ENCODE results near the gene LIMK2.
A peak's percentile ranks its signal among the peaks of the same experiment; 100 is the strongest.
"Not testable (repeated sequence)": the region's sequence is repeated elsewhere in the genome, so short reads cannot be mapped to it uniquely, and the experiment has no call there.

Gene LIMK2

DNA sequence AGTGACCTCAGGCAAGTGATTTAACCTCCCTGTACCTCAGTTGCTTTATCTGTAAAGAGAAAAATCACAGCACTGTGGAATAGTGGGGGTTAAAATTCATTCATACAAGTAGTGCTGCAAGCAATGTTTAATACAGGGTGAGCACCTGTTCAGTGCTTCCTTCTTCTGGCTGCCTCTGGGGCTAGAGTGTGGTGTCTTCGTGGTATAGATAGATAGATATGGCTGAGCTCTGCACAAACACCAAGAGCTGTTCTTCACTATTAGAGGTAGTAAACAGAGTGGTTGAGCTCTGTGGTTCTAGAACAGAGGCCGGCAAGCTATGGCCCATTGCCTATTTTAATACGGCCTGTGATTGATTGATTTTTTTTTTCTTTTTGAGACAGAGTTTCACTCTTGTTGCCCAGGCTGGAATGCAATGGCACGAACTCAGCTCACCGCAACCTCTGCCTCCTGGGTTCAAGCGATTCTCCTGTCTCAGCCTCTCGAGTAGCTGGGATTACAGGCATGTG, 32.9 kb downstream of the LIMK2 start:
- DNase-seq = no peak

DNA sequence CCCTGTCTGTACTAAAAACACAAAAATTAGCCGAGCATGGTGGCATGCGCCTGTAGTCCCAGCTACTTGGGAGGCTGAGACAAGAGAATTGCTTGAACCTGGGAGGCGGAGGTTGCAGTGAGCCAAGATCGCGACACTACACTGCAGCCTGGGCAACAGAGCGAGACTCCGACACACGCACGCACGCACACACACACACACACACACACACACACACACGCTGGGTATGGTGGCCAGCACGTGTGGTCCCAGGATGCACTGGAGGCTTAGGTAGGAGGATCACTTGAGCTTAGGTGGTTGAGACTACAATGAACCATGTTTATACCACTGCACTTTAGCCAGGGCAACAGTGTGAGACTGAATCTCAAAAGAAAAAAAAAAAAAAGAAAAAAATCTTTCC, 33.9 kb downstream of the LIMK2 start:
- DNase-seq = not testable (repeated sequence)

DNA sequence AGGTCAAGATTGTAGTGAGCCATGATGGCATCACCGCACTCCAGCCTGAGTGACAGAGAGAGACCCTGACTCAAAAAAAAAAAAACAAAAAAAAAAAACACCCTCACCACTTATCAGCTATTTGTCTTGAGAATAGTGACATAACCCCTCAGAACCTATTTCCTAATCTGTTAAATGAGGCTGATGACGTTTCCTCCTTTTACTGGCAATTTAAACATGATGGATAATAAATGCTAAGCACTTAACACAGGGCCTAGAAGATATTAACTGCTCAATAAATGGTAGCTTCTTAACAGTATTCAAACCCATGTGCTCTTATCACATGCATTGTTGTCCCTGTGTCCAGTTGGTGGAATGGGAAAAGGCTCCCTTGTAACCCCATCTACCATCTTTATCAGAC, 34.6 kb downstream of the LIMK2 start:
- no peak for DNase-seq

DNA sequence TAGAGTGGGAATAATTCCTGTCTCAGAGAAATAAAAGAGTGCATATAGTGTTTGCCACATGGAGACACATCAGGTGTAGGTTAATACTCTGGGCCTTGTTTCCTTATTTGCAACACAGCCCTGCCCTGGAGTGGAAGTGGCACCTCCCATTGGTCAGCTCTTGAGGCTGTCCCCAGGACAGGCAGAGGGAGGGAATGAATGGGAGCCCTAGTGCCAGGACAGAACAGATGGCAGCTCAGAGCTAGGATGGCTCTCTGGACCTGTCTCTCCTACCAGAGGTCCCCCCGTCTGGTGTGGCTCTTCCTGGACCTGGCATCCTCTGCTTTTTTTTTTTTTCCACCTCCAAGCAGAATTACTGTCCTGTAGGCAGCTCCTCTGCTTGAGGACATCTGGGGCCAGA, 35.6 kb downstream of the LIMK2 start:
- DNase-seq = no peak

DNA sequence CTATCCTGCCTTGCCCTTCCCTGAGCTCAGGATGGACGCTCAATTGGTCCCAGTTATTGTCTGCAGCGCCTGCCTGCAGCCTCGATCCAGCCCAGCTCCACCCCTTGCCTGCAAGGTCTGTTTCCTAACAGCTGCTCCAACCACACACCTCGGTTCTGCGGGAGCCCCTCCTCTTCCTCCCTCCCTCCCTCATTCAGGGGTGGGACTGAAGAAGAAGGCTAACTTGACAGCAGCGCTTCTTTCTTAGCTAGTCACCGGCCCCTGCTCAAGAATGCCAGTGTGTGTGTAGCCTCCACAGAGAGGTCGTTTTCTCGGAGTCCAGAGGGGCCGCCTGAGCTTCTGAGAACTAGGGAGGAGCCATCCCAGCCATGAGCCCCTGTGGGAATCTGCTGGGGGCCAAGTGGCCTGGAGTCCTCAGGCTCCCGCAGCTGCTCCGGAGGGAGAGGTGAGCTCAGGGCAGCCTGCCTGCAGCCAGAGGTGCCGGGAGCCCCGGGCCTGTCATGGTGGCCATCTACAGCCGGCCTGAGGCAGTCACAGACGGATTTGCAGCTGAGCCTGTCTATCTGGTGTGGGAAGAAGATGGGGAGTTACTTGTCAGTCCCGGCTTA, 36.1 kb downstream of the LIMK2 start:
- DNase-seq = peak; percentile 43

DNA sequence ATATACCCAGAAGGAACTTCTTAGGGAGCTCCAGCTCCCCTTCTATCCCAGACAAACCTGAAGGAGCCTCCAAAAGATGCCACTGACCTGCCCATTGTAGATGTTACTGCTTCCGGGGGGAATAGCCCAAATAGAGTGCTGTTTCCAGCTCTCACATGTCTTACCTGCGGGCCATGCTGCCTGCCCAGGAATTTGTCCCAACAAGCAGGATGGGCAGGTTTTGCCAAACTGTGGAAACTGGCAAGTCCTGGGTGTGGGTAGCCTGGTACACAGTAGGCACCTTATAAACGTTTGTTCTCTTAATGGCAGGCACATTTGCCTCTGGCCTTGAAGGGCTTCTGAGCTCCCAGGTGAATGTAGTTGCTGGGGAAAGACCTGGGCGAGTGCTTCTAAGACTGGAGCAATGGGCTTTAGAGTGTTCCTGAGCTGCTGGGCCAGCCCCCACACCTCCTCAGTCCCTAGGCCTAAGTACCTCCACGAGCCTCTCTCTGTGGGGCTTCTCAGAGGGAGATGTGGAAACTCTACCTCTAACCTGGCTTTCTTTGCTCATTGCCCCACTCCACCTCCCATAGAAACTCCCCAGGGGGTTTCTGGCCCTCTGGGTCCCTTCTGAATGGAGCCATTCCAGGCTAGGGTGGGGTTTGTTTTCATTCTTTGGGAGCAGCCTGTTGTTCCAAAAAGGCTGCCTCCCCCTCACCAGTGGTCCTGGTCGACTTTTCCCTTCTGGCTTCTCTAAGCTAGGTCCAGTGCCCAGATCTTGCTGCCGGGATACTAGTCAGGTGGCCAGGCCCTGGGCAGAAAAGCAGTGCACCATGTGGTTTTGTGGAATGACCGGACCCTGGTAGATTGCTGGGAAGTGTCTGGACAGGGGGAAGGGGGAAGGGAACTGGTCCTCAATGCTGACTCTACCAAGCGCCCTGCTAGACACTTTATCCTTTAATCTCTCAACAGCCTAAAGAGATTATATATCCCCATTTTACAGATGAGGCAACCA, 37.2 kb downstream of the LIMK2 start:
- DNase-seq = no peak

DNA sequence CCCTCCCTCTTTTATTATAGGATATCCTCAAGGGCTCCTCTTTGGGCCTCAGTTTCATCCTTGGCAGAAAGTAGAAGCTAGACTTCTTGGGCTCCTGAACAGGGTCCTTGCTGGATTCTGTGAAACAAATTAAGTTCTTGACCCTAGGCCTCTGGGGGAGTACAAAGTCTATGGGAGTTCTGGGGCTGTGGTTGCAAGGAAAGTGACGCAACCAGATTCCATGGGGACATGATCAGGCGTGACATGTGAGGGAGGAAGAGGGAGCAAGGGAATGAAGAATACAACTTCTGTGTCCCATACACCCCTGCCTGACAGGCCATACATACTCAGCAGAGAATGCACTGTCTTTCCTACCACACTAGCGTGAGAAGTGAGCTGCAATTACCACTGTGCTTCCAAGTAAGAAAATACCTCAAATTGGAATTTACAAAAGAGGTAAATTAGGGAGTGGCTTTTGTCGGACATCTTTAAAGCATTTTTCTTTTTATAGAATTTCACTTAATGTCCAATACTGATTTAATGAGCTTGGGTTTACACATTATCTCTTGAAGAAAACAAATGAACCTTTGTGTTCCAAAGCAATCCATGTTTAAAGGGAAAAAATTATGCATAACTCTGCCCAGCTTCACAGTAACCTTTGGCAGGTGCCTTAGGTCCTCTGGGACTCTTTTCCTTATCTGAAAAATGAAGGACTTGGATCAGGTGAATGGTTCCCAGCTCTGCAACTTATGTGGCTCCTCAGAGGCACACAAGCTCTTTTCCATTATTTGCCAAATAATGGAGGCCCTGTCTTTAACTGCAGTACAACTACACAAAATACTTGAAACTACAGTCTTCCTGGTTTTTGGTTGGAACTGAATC, 38.9 kb downstream of the LIMK2 start:
- DNase-seq = no peak

DNA sequence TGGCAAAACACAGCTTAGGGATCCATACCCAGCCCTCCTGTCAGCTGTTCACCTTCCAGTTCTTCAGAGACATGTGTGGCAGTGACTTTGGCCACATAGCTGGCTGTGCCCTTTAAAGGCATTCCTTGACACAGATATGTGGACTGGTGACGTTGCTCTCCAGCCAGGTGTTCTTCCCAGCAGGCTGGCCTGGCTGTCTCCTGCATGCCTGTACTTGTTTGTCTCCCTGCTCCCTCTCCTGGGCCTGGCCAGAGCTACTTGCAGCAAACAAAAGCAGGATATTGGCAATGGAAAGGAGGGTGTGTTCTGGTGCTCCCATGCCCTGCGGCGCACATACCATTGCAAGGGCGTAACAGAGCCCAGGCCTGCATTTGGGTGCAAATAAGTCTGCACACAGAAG, 41.9 kb downstream of the LIMK2 start:
- no peak for DNase-seq

DNA sequence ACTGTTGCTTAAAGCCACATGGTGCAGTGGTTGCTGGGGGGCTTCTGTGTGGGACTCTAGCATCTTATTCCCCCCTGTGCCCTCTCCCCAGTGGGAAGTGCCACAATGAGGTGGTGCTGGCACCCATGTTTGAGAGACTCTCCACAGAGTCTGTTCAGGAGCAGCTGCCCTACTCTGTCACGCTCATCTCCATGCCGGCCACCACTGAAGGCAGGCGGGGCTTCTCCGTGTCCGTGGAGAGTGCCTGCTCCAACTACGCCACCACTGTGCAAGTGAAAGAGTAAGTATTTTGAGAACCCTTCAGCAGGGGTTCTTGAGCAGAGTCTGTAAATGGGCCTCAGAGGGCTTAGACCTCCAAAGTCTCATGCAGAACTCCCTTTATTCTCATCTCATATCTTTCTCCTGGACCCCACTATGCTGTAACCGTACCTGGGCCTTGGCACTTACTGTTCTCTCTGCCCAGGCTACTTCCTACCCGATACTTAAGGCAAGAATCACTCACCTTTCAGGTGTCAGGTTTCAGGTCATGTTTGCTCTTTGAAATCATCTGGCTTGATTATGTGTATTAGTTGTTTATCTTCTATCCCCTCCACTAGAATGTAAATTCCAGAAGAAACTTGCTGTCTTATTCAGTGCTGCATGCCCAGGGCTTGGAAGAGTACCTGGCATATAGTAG, 47.8 kb downstream of the LIMK2 start:
- no peak for DNase-seq

DNA sequence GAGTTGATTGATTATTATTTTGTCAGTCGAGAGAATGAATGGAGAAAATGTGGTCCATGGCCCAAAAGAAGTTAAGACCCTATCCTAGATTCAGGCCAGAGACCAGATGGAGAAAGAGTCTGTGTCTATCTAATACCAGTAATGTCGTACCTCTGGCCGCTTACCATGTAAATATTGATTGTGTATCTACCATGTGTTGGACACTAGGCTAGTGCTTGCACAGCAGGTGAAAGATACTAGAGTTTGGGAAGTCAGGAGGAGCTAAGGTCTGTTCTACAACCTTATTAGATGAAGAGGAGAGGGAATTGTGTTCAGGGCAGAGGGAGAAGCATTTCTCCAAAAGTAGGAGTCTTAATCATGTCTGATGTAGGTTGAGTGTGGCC, 48.4 kb downstream of the LIMK2 start:
- no peak for DNase-seq

DNA sequence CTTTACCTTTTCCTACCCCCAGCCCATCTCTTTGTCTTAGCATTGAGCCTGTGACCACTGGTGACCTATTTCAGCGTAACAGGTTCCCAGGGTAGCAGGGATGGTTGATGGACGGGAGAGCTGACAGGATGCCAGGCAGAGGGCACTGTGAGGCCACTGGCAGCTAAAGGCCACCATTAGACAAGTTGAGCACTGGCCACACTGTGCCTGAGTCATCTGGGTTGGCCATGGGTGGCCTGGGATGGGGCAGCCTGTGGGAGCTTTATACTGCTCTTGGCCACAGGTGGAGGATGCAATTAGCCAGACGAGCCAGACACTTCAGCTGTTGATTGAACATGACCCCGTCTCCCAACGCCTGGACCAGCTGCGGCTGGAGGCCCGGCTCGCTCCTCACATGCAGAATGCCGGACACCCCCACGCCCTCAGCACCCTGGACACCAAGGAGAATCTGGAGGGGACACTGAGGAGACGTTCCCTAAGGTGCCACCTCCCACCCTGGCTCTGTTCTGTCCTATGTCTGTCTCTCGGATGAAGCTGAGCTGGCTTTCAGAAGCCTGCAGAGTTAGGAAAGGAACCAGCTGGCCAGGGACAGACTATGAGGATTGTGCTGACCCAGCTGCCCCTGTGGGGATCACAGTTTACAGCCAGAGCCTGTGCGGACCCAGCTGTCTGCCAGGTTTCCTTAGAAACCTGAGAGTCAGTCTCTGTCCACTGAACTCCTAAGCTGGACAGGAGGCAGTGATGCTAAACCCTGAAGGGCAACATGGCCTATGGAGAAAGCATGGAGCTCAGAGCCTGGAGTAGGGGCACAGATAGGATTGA, 50.4 kb downstream of the LIMK2 start:
- no peak for DNase-seq

DNA sequence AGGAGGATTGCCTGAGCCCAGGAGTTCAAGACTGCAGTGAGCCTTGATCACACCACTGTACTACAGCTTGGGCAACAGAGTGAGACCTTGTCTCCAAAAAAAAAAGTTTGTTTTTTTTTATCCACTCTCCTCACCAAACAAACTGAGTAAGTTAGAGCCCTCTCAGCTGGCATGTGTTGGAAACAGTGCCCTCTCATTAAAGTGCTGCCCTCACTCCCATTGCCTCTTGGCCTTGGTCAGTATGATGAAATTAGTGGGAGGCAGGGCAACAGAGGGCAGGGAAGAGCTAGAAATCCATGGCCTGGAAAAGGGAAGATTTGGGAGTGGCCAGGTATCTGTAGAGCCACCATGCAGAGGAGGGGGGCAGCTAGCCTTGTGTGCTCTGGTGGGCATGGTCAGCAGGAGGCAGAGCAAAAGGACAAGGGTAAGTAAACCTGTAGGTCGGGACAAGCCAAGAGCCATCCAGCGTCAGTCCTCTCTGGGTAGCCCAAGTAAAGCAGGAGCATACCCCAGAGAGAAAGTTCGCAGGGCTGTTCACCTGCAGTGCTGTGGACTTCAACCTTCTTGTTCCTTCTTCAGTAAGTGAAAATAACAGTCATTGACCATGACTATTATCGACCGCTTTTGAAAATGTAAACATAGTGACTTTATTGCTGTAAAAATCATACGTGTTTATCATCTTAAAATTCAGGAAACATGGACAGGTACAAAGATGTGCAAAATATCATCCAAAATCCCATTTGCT, 52.0 kb downstream of the LIMK2 start:
- DNase-seq = no peak

DNA sequence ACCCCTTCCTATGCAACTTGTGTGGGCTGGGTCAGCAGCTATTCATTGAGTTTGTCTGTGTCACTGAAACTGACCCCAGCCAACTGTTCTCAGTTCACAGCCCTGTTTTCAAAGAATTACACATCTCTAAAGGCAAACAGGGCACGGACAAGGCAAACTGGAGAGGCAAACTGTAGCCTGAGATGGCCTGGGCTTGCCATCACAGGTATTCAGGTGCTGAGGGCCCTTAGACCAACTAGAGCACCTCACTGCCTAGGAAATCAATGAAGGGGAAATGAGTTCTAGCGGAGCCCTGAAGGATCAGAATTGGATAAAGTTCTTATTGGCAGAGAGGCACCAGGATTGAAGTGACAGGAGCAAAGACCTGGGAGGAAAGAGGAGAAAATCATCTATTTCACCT, 56.2 kb downstream of the LIMK2 start:
- DNase-seq = no peak

DNA sequence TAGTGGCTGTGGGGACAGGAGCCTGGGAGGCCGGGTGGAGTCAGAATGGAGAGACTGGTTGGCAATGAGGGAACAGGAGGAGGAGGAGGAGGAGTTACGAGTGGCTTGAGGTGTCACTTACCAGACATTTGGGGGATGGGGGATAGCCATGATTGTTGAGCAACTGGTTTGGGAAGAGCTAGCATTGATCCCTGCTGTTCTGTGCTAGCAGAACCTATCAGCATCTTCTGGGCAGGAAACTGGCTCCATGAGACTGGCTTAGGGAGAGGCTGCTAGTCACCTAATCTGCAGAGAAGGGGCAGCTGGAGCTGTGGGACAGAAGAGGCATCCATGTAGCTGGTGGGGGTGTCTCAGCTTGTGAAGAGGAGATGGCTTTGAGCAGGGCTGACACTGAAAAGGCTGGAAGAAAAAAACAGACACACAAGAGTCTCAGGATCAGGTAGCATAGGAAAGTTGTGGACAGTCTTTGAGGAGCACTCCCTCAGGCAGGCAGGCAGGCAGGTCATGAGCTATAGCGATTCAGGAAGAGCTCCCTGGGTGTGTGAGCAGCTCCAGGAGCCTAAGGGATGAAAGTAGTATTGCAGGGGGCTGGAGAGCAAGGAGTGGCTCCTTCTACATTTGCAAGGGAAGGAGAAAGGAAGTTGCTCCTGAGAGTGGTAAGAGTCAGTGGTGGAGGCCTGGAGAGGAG, 57.9 kb downstream of the LIMK2 start:
- DNase-seq = no peak

DNA sequence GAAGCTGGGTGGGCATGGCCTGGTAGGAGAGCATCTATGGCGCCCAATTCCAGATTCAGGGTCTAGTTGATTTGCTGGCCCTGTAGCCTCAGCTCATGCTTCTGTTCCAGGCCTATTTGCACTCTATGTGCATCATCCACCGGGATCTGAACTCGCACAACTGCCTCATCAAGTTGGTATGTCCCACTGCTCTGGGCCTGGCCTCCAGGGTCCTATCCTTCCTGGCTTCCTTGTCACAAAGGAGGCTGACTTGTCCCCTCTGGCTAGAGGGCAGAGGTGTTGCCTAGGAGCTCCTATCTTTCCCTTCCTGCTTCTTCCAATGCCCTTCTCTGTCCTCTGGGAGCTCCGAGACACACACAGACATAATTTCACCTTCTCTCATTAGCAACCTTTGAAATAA, 58.9 kb downstream of the LIMK2 start:
- no peak for DNase-seq

DNA sequence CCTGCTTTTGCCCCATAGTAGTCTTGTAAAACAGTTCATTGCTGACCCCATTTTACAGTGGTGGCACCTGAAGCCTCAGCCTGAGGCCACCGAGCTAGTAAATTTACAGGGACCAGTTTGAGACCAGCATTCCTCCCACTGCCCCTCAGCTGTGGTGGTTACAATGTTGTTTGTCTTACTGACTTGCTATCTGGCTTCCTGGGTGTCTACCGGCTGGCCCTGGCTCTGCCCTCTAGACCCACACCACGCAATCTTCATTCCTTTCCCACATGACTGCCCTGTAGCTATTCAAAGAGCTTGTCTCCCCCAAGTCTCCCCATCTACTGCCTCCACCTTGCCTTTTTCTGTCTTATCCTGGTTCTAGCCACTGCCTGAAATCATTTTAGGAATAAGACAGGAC, 59.4 kb downstream of the LIMK2 start:
- no peak for DNase-seq

DNA sequence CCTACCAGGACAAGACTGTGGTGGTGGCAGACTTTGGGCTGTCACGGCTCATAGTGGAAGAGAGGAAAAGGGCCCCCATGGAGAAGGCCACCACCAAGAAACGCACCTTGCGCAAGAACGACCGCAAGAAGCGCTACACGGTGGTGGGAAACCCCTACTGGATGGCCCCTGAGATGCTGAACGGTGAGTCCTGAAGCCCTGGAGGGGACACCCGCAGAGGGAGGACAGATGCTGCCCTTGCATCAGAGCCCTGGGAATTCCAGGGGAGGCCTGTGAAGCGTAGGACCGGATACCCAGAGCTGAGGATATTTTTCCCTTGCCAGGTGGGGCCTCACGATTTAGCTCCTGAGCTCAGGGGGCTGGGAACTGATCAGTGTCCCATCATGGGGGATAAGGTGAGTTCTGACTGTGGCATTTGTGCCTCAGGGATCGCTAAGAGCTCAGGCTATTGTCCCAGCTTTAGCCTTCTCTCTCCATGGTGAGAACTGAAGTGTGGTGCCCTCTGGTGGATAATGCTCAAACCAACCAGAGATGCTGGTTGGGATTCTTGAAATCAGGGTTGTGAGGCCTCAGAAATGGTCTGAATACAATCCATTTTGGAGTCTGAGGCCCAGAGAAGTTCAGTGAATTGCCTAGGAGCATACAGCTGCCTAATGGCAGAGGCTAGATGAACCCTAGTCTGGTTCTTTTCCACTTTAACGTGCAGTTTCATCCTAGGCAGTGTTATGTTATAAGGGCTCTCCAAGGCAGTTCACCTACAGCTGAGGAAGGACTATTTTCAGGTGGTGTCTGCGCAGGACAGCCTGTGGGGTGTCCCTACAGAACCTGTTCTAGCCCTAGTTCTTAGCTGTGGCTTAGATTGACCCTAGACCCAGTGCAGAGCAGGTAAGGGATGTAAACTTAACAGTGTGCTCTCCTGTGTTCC, 60.7 kb downstream of the LIMK2 start:
- peak; percentile 49 for DNase-seq

DNA sequence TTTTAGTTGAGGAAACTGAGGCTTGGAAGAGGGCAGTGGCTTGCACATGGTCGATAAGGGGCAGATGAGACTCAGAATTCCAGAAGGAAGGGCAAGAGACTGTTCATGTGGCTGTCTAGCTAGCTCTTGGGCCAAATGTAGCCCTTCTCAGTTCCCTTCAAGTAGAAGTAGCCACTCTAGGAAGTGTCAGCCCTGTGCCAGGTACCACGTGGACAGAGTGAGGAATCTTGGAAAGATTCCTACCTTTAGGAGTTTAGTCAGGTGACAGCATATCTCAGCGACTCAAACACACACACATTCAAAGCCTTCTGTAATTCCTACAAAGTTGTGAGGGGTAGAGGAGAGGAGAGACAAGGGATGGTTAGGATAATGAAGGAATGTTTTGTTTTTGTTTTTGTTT, 61.9 kb downstream of the LIMK2 start:
- DNase-seq = no peak

DNA sequence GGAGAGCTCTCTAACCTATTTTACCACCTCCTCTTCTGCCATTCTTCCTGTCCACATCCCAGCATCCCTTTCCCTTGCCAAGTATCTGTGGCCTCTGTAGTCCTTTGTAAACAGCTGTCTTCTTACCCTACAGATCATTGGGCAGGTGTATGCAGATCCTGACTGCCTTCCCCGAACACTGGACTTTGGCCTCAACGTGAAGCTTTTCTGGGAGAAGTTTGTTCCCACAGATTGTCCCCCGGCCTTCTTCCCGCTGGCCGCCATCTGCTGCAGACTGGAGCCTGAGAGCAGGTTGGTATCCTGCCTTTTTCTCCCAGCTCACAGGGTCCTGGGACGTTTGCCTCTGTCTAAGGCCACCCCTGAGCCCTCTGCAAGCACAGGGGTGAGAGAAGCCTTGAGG, 62.9 kb downstream of the LIMK2 start:
- DNase-seq = no peak

All from stimulated activated naive CD4-positive, alpha-beta T cell treated with Interleukin-2 at 50 U/mL for 16 hours (primary cell).